Nephron progenitor cell (in vitro differentiated cells): ENCODE measurements around the gene SLC9A7.

Experiments
- DNase-seq: peaks from one replicate; pipeline ENCODE4 v3.0.0; 2021
- H3K27ac Mint-ChIP-seq: 2 replicates; pipeline ENCODE4 v1.8.0; 2021; ENCODE audit warnings: mild to moderate bottlenecking, moderate library complexity, mixed read lengths
- H3K27me3 Mint-ChIP-seq: 2 replicates; pipeline ENCODE4 v1.8.0; 2021; ENCODE audit warnings: mild to moderate bottlenecking, low read depth, mixed read lengths; ENCODE audit not compliant: poor library complexity
- H3K36me3 Mint-ChIP-seq: 2 replicates; pipeline ENCODE4 v1.8.0; 2021; ENCODE audit warnings: low read depth, mixed read lengths
- H3K4me1 Mint-ChIP-seq: 2 replicates; pipeline ENCODE4 v1.8.0; 2021; ENCODE audit warnings: mixed read lengths
- H3K4me3 Mint-ChIP-seq: 2 replicates; pipeline ENCODE4 v1.8.0; 2021; ENCODE audit warnings: mild to moderate bottlenecking, moderate library complexity, mixed read lengths
- H3K9me3 Mint-ChIP-seq: 2 replicates; pipeline ENCODE4 v1.8.0; 2021; ENCODE audit warnings: mild to moderate bottlenecking, moderate library complexity, mixed read lengths
- TF ChIP-seq, protein P1 (sequence below): fragments of 200-600 bp; sonication (generic); IDR thresholded peaks from 2 replicates; pipeline ENCODE4 v1.5.0; 2021; ENCODE audit warnings: antibody characterized with exemption

Gene SLC9A7

GRCh38 chrX:46694549-46694948, 64.4 kb downstream of the SLC9A7 start:
- no peak for DNase-seq
- Mint-ChIP-seq H3K27ac (no peak overlapping the region), H3K4me1 (no peaks in the 10 kb centered on the region), H3K36me3 (no peaks in the 10 kb centered on the region), H3K9me3 (peaks cover 18% of the 10 kb centered on the region), H3K27me3 (peaks cover 2% of the 10 kb centered on the region), H3K4me3 (no peak overlapping the region)
- TF ChIP-seq, protein P1, sequence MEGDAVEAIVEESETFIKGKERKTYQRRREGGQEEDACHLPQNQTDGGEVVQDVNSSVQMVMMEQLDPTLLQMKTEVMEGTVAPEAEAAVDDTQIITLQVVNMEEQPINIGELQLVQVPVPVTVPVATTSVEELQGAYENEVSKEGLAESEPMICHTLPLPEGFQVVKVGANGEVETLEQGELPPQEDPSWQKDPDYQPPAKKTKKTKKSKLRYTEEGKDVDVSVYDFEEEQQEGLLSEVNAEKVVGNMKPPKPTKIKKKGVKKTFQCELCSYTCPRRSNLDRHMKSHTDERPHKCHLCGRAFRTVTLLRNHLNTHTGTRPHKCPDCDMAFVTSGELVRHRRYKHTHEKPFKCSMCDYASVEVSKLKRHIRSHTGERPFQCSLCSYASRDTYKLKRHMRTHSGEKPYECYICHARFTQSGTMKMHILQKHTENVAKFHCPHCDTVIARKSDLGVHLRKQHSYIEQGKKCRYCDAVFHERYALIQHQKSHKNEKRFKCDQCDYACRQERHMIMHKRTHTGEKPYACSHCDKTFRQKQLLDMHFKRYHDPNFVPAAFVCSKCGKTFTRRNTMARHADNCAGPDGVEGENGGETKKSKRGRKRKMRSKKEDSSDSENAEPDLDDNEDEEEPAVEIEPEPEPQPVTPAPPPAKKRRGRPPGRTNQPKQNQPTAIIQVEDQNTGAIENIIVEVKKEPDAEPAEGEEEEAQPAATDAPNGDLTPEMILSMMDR: no peak

GRCh38 chrX:46693149-46693548, 65.8 kb downstream of the SLC9A7 start:
- no peaks in the 10 kb centered on the region for H3K4me1 Mint-ChIP-seq
- H3K36me3 Mint-ChIP-seq: no peaks in the 10 kb centered on the region
- TF ChIP-seq, protein P1: no peak
- peaks cover 1% of the 10 kb centered on the region for H3K27me3 Mint-ChIP-seq
- DNase-seq: no peak
- H3K4me3 Mint-ChIP-seq: no peak overlapping the region
- H3K27ac Mint-ChIP-seq: no peak overlapping the region
- H3K9me3 Mint-ChIP-seq: peaks cover 13% of the 10 kb centered on the region

GRCh38 chrX:46690818-46691217, 68.1 kb downstream of the SLC9A7 start:
- TF ChIP-seq, protein P1: no peak
- no peak overlapping the region for H3K27ac Mint-ChIP-seq
- no peaks in the 10 kb centered on the region for H3K4me1 Mint-ChIP-seq
- no peak for DNase-seq
- H3K36me3 Mint-ChIP-seq: no peaks in the 10 kb centered on the region
- H3K27me3 Mint-ChIP-seq: no peaks in the 10 kb centered on the region
- H3K9me3 Mint-ChIP-seq: peaks cover 4% of the 10 kb centered on the region
- no peak overlapping the region for H3K4me3 Mint-ChIP-seq

- H3K4me1 Mint-ChIP-seq: no peaks in the 10 kb centered on the region
- H3K36me3 Mint-ChIP-seq: no peaks in the 10 kb centered on the region
- H3K27me3 Mint-ChIP-seq: no peaks in the 10 kb centered on the region
- H3K4me3 Mint-ChIP-seq: no peak overlapping the region
- DNase-seq: no peak
- no peak overlapping the region for H3K27ac Mint-ChIP-seq
- peaks cover 16% of the 10 kb centered on the region for H3K9me3 Mint-ChIP-seq
- TF ChIP-seq, protein P1: no peak
Measured at GRCh38 chrX:46687619-46688018, 71.3 kb downstream of the SLC9A7 start.

DNA sequence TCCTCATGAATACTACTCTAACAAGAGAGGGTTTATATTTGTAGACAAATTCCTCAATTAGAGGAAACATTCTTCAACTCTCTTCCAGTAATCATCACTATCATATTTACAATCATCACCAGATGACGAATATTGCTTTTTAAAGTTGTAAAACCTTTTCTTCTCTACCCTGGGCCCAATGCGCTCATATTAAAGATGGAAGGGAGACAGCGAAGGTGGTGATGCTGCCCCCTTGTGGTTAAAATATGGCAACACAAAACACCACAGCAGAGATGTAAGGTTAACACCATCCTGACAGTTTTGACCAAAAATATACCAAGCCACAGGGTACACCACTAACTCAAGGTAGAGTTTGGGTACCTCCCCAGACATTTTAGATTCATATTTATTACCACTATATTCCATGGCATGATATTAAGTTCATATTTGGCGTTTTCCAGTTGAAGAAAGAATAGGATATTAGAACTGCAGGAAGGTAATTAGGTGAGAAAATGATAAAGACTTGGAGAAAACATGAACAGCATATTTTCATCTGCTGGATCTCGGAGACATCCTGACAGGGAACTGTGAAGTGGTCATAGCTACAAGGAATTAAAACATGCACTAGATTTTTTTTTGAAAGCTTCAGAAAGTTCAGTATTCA, 72.8 kb downstream of the SLC9A7 start:
- H3K36me3 Mint-ChIP-seq: no peaks in the 10 kb centered on the region
- no peaks in the 10 kb centered on the region for H3K27me3 Mint-ChIP-seq
- H3K27ac Mint-ChIP-seq: no peak overlapping the region
- H3K4me3 Mint-ChIP-seq: no peak overlapping the region
- TF ChIP-seq, protein P1: peak; percentile 65
- peaks cover 26% of the 10 kb centered on the region for H3K9me3 Mint-ChIP-seq
- peak; percentile 38 for DNase-seq
- H3K4me1 Mint-ChIP-seq: no peaks in the 10 kb centered on the region

DNA sequence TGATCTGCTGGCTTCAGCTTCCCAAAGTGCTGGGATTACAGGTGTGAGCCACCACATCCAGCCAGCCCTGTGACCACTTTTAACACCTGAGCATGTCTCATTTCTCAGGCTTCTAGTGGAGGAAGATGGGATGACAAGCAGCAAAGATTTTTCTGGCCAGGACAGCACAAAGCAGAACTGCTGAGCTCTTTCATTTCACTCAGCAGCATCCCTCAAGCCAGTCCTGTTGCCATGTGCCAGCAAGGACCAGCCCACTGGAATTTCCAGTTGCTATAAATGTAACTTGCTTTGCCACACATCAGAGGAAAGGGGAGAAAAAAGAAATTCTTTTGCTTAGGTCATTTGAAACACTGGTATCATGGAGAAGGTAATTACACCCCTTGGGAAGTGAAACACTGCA, 75.9 kb downstream of the SLC9A7 start:
- Mint-ChIP-seq H3K9me3 (peaks cover 32% of the 10 kb centered on the region), H3K27me3 (no peaks in the 10 kb centered on the region)
- DNase-seq: no peak

More for the DNA sequence above, 75.9 kb downstream of the SLC9A7 start:
- Mint-ChIP-seq H3K36me3 (no peaks in the 10 kb centered on the region), H3K27ac (no peak overlapping the region), H3K4me3 (no peak overlapping the region), H3K4me1 (no peaks in the 10 kb centered on the region)
- TF ChIP-seq, protein P1: no peak
